ENCODE measurements around the gene TRIM43. TPM values are rescaled to one million over a fixed set of nuclear protein-coding genes. Genes with fewer than 3 reads are reported as not detected.
"Not testable (repeated sequence)": the region's sequence is repeated elsewhere in the genome, so short reads cannot be mapped to it uniquely, and the experiment has no call there.

TRIM43 gene
- total and polyA plus RNA-seq, 2 experiments from 2014 or later = not detected

- no peaks in the 10 kb centered on the region for H3K36me3 ChIP-seq
Observed at GRCh38 chr2:95575857-95576256, 15.9 kb upstream of the TRIM43 start.

GRCh38 chr2:95578539-95578938 lies 13.3 kb upstream of the TRIM43 start:
- peak in 1 of 2 donors; percentile 38 for DNase-seq (ENCODE audit: low read depth in 1 of 2, low spot score in 1 of 2)
- Histone ChIP-seq H3K4me1 (ENCODE audit: low read depth) (peaks cover 7% of the 10 kb centered on the region), H3K4me3 (no peak overlapping the region)

More at GRCh38 chr2:95575857-95576256, 15.9 kb upstream of the TRIM43 start:
- Histone ChIP-seq H3K9me3 (ENCODE audit: low read depth) (no peaks in the 10 kb centered on the region), H3K27me3 (no peaks in the 10 kb centered on the region), H3K4me3 (no peak overlapping the region), H3K27ac (no peak overlapping the region), H3K4me1 (ENCODE audit: low read depth) (peaks cover 7% of the 10 kb centered on the region)
- no peak for DNase-seq (ENCODE audit: low read depth in 1 of 2, low spot score in 1 of 2)
- no peak for TF ChIP-seq CTCF (IDR thresholded peaks at IDR 0.05; ENCODE audit: low read depth, low read length)

GRCh38 chr2:95583545-95583944 lies 8.3 kb upstream of the TRIM43 start:
- not testable (repeated sequence) for DNase-seq (ENCODE audit: low read depth in 1 of 2, low spot score in 1 of 2); H3K9me3 ChIP-seq (ENCODE audit: low read depth); H3K4me1 ChIP-seq (ENCODE audit: low read depth); H3K4me3 ChIP-seq; H3K36me3 ChIP-seq; H3K27me3 ChIP-seq; H3K27ac ChIP-seq

More at GRCh38 chr2:95578539-95578938, 13.3 kb upstream of the TRIM43 start:
- Histone ChIP-seq H3K27ac (no peak overlapping the region), H3K27me3 (no peaks in the 10 kb centered on the region), H3K9me3 (ENCODE audit: low read depth) (no peaks in the 10 kb centered on the region), H3K36me3 (no peaks in the 10 kb centered on the region)
- no peak for TF ChIP-seq CTCF (IDR thresholded peaks at IDR 0.05; ENCODE audit: low read depth, low read length)

- not testable (repeated sequence) for H3K36me3 ChIP-seq; H3K27me3 ChIP-seq; H3K4me1 ChIP-seq (ENCODE audit: low read depth); DNase-seq (ENCODE audit: low read depth in 1 of 2, low spot score in 1 of 2); H3K9me3 ChIP-seq (ENCODE audit: low read depth); H3K27ac ChIP-seq; H3K4me3 ChIP-seq
Observed at GRCh38 chr2:95584321-95584720, 7.5 kb upstream of the TRIM43 start.

GRCh38 chr2:95589777-95590536 lies 1.8 kb upstream of the TRIM43 start:
- DNase-seq (ENCODE audit: low read depth in 1 of 2, low spot score in 1 of 2); H3K4me3 ChIP-seq; H3K4me1 ChIP-seq (ENCODE audit: low read depth); H3K27me3 ChIP-seq; H3K9me3 ChIP-seq (ENCODE audit: low read depth); H3K27ac ChIP-seq; H3K36me3 ChIP-seq: not testable (repeated sequence)

GRCh38 chr2:95592973-95593372 lies 1.2 kb downstream of the TRIM43 start:
- H3K4me3 ChIP-seq; H3K27ac ChIP-seq; H3K4me1 ChIP-seq (ENCODE audit: low read depth); H3K36me3 ChIP-seq; DNase-seq (ENCODE audit: low read depth in 1 of 2, low spot score in 1 of 2); H3K9me3 ChIP-seq (ENCODE audit: low read depth); H3K27me3 ChIP-seq: not testable (repeated sequence)

- not testable (repeated sequence) for H3K27ac ChIP-seq; DNase-seq (ENCODE audit: low read depth in 1 of 2, low spot score in 1 of 2); H3K9me3 ChIP-seq (ENCODE audit: low read depth); H3K36me3 ChIP-seq; H3K27me3 ChIP-seq; H3K4me1 ChIP-seq (ENCODE audit: low read depth); H3K4me3 ChIP-seq
Observed at GRCh38 chr2:95595012-95595411, 3.2 kb downstream of the TRIM43 start.

- H3K27me3 ChIP-seq; H3K4me1 ChIP-seq (ENCODE audit: low read depth); H3K36me3 ChIP-seq; H3K27ac ChIP-seq; H3K4me3 ChIP-seq; H3K9me3 ChIP-seq (ENCODE audit: low read depth); DNase-seq (ENCODE audit: low read depth in 1 of 2, low spot score in 1 of 2): not testable (repeated sequence)
Observed at GRCh38 chr2:95601301-95601700, 9.5 kb downstream of the TRIM43 start.

GRCh38 chr2:95602146-95602545 lies 10.3 kb downstream of the TRIM43 start:
- H3K9me3 ChIP-seq (ENCODE audit: low read depth); H3K4me1 ChIP-seq (ENCODE audit: low read depth); H3K4me3 ChIP-seq; H3K27ac ChIP-seq; H3K27me3 ChIP-seq; H3K36me3 ChIP-seq; DNase-seq (ENCODE audit: low read depth in 1 of 2, low spot score in 1 of 2): not testable (repeated sequence)

- not testable (repeated sequence) for H3K27me3 ChIP-seq; DNase-seq (ENCODE audit: low read depth in 1 of 2, low spot score in 1 of 2)
Observed at GRCh38 chr2:95608356-95608755, 16.6 kb downstream of the TRIM43 start.

GRCh38 chr2:95609764-95610163 lies 18.0 kb downstream of the TRIM43 start:
- H3K36me3 ChIP-seq; H3K4me3 ChIP-seq; H3K27ac ChIP-seq; H3K9me3 ChIP-seq (ENCODE audit: low read depth); H3K27me3 ChIP-seq; DNase-seq (ENCODE audit: low read depth in 1 of 2, low spot score in 1 of 2); H3K4me1 ChIP-seq (ENCODE audit: low read depth): not testable (repeated sequence)

More at GRCh38 chr2:95608356-95608755, 16.6 kb downstream of the TRIM43 start:
- not testable (repeated sequence) for H3K27ac ChIP-seq; H3K36me3 ChIP-seq; H3K4me3 ChIP-seq; H3K9me3 ChIP-seq (ENCODE audit: low read depth); H3K4me1 ChIP-seq (ENCODE audit: low read depth)

GRCh38 chr2:95613048-95613447 lies 21.2 kb downstream of the TRIM43 start:
- not testable (repeated sequence) for H3K4me1 ChIP-seq (ENCODE audit: low read depth); H3K4me3 ChIP-seq; H3K27ac ChIP-seq; DNase-seq (ENCODE audit: low read depth in 1 of 2, low spot score in 1 of 2); H3K27me3 ChIP-seq; H3K36me3 ChIP-seq; H3K9me3 ChIP-seq (ENCODE audit: low read depth)

Measured in cardiac muscle cell (in vitro differentiated cells and primary cell).